IMR-90 (cell line): ENCODE data around the gene FANCE. TPM values are rescaled to one million over a fixed set of nuclear protein-coding genes. Genes with fewer than 3 reads are reported as not detected.

ENCODE experiments used
- ATAC-seq: fragments of 200-7000 bp; cut with Tn5 transposase; 2 replicates; pipeline ENCODE4 v1.9.1; 2020; ENCODE audit warnings: low read depth, mild to moderate bottlenecking, moderate library complexity
- BruUV-seq: library from RNA; stranded (reverse); fragments of 400-500 nt; replicated peaks from 2 replicates; lab custom pipeline; 2021; lab: Mats Ljungman, UMichigan
- CTCF ChIA-PET: fragments of 300-600 bp; formaldehyde crosslinking; extraction: SDS; loops from one replicate; lab custom pipeline; 2021; ENCODE audit warnings: antibody characterized with exemption; lab: Yijun Ruan, JAX
- POLR2A ChIA-PET: fragments of 300-600 bp; sonication (Branson Sonifier 250); formaldehyde crosslinking; loops from one replicate; lab custom pipeline; 2022; ENCODE audit warnings: antibody characterized with exemption; ENCODE audit not compliant: unreplicated experiment; lab: Charles Lee
- DNase-seq: peaks from one replicate; pipeline ENCODE4 v3.0.0; 2013
- H2AFZ ChIP-seq: replicated peaks from 2 replicates; pipeline ENCODE3; 2013; ENCODE audit warnings: low read length, mild to moderate bottlenecking; ENCODE audit not compliant: poor library complexity
- H2AK5ac ChIP-seq: 2 replicates; pipeline ENCODE4 v1.6.1; 2013; ENCODE audit warnings: low read depth, low read length, inconsistent platforms
- H2AK9ac ChIP-seq: replicated peaks from 2 replicates; pipeline ENCODE3; 2013; ENCODE audit warnings: mild to moderate bottlenecking, low read depth, low read length, moderate library complexity; ENCODE audit not compliant: poor library complexity
- H2BK120ac ChIP-seq: 2 replicates; pipeline ENCODE4 v1.6.1; 2013; ENCODE audit warnings: low read depth, low read length, inconsistent platforms
- H2BK15ac ChIP-seq: 3 replicates; pipeline ENCODE4 v1.6.1; 2013; ENCODE audit warnings: low read depth, low read length, inconsistent platforms
- H2BK20ac ChIP-seq: 2 replicates; pipeline ENCODE4 v1.6.1; 2013; ENCODE audit warnings: low read depth, mild to moderate bottlenecking, inconsistent platforms, low read length, moderate library complexity
- H2BK5ac ChIP-seq: 2 replicates; pipeline ENCODE4 v1.6.1; 2013; ENCODE audit warnings: mild to moderate bottlenecking, low read depth, low read length, inconsistent platforms; ENCODE audit not compliant: poor library complexity, severe bottlenecking
- H3K14ac ChIP-seq: replicated peaks from 2 replicates; pipeline ENCODE4 v1.6.1; 2013; ENCODE audit warnings: low read depth, low read length, inconsistent platforms
- H3K18ac ChIP-seq: 2 replicates; pipeline ENCODE4 v1.6.1; 2013; ENCODE audit warnings: low read depth, low read length, control low read depth
- H3K23ac ChIP-seq: 2 replicates; pipeline ENCODE4 v1.6.1; 2013; ENCODE audit warnings: low read depth, low read length, inconsistent platforms
- H3K27ac ChIP-seq: 2 replicates; pipeline ENCODE4 v1.5.1; 2013; ENCODE audit warnings: mild to moderate bottlenecking, control low read depth, low read length; ENCODE audit not compliant: insufficient read depth
- H3K27me3 ChIP-seq: 2 replicates; pipeline ENCODE4 v1.6.1; 2013; ENCODE audit warnings: low read length; ENCODE audit not compliant: control insufficient read depth, insufficient read depth
- H3K36me3 ChIP-seq: 2 replicates; pipeline ENCODE4 v1.6.1; 2013; ENCODE audit warnings: low read length, mixed read lengths; ENCODE audit not compliant: control insufficient read depth, insufficient read depth
- H3K4ac ChIP-seq: 2 replicates; pipeline ENCODE4 v1.6.1; 2013; ENCODE audit warnings: low read depth, low read length, inconsistent platforms
- H3K4me1 ChIP-seq: 2 replicates; pipeline ENCODE4 v1.6.1; 2013; ENCODE audit warnings: low read length, mixed read lengths; ENCODE audit not compliant: control insufficient read depth, insufficient read depth
- H3K4me2 ChIP-seq: 2 replicates; pipeline ENCODE4 v1.6.1; 2013; ENCODE audit warnings: low read depth, mild to moderate bottlenecking, control low read depth, low read length, moderate library complexity
- H3K4me3 ChIP-seq: 2 replicates; pipeline ENCODE4 v1.5.1; 2013; ENCODE audit warnings: low read depth, mild to moderate bottlenecking, control low read depth, low read length, moderate library complexity; ENCODE audit not compliant: insufficient read depth
- H3K56ac ChIP-seq: 2 replicates; pipeline ENCODE4 v1.6.1; 2013; ENCODE audit warnings: low read length, inconsistent platforms; ENCODE audit not compliant: insufficient read depth; ENCODE audit errors: extremely low read depth
- H3K79me1 ChIP-seq, 2 experiments: 2 replicates each; pipeline ENCODE4 v1.6.1; 2013; ENCODE audit warnings: low read length in 2 of 2, inconsistent platforms in 1 of 2, low read depth in 1 of 2
- H3K9ac ChIP-seq: 2 replicates; pipeline ENCODE4 v1.6.1; 2013; ENCODE audit warnings: low read depth, low read length, control low read depth
- H3K9me1 ChIP-seq: 2 replicates; pipeline ENCODE4 v1.6.1; 2013; ENCODE audit warnings: low read length, inconsistent platforms; ENCODE audit not compliant: insufficient read depth
- H3K9me3 ChIP-seq: 2 replicates; pipeline ENCODE4 v1.6.1; 2013; ENCODE audit warnings: low read length; ENCODE audit not compliant: control insufficient read depth, insufficient read depth
- H4K20me1 ChIP-seq: 2 replicates; pipeline ENCODE4 v1.6.1; 2013; ENCODE audit warnings: low read length, inconsistent platforms; ENCODE audit not compliant: insufficient read depth
- H4K5ac ChIP-seq: 2 replicates; pipeline ENCODE4 v1.6.1; 2013; ENCODE audit warnings: mild to moderate bottlenecking, low read depth, low read length, control low read depth
- H4K8ac ChIP-seq, 2 experiments: 2 replicates each; pipeline ENCODE4 v1.6.1; 2013; ENCODE audit warnings: low read depth in 2 of 2, low read length in 2 of 2, control low read depth in 1 of 2, inconsistent platforms in 1 of 2
- H4K91ac ChIP-seq: 2 replicates; pipeline ENCODE4 v1.6.1; 2013; ENCODE audit warnings: low read depth, low read length, inconsistent platforms; ENCODE audit not compliant: insufficient read depth
- CEBPB ChIP-seq: IDR thresholded peaks from 2 replicates; pipeline ENCODE4 v1.6.1; 2012; ENCODE audit warnings: low read depth, low read length, improper control_type of control experiment
- CHD1 ChIP-seq: IDR thresholded peaks from 2 replicates; pipeline ENCODE4 v1.6.1; 2012; ENCODE audit warnings: low read depth, low read length, improper control_type of control experiment
- ELK1 ChIP-seq: fragments of 150-350 bp; IDR thresholded peaks from 2 replicates; pipeline ENCODE4 v1.6.1; 2016; ENCODE audit warnings: low read depth, mild to moderate bottlenecking, low read length, moderate library complexity, borderline replicate concordance
- FOS ChIP-seq: fragments of 150-350 bp; IDR thresholded peaks from 2 replicates; pipeline ENCODE4 v1.6.1; 2016; ENCODE audit warnings: low read depth, low read length
- MAFK ChIP-seq: IDR thresholded peaks from 2 replicates; pipeline ENCODE4 v1.6.1; 2012; ENCODE audit warnings: low read depth, low read length, improper control_type of control experiment
- MAZ ChIP-seq: IDR thresholded peaks from 2 replicates; pipeline ENCODE4 v1.6.1; 2012; ENCODE audit warnings: low read depth, mild to moderate bottlenecking, low read length, improper control_type of control experiment, moderate library complexity, borderline replicate concordance
- MXI1 ChIP-seq: IDR thresholded peaks from 2 replicates; pipeline ENCODE4 v1.6.1; 2012; ENCODE audit warnings: low read depth, mild to moderate bottlenecking, low read length, moderate library complexity, borderline replicate concordance
- NFE2L2 ChIP-seq: fragments of 150-350 bp; IDR thresholded peaks from 2 replicates; pipeline ENCODE4 v1.6.1; 2016; ENCODE audit warnings: low read depth, mild to moderate bottlenecking, low read length
- RFX5 ChIP-seq: IDR thresholded peaks from 2 replicates; pipeline ENCODE4 v1.8.0; 2012; ENCODE audit warnings: low read depth, mild to moderate bottlenecking, low read length, moderate library complexity
- SMC3 ChIP-seq: fragments of 150-350 bp; IDR thresholded peaks from 2 replicates; pipeline ENCODE4 v1.6.1; 2016; ENCODE audit warnings: low read depth, mild to moderate bottlenecking, antibody characterized with exemption, low read length, moderate library complexity
- USF2 ChIP-seq: fragments of 150-350 bp; IDR thresholded peaks from 2 replicates; pipeline ENCODE4 v1.6.1; 2017; ENCODE audit warnings: mild to moderate bottlenecking, antibody characterized with exemption, low read length, low read depth
- WGBS, 2 experiments: methylation state at CpG; one replicate each; pipeline versions ENCODE4 v1.1.5 to v1.1.7; 2013; ENCODE audit warnings: missing lambda C conversion rate in 2 of 2; ENCODE audit not compliant: insufficient read length in 1 of 2; ENCODE audit errors: extremely low coverage in 2 of 2; 5-methylcytosine and 5-hydroxymethylcytosine counted together
- dilution Hi-C: fragments of 300-500 bp; cut with HindIII; formaldehyde crosslinking; loops from one replicate; pipeline ENCODE4 v1.14.3; 2018; ENCODE audit warnings: low sequenced_read_pairs; ENCODE audit not compliant: unreplicated experiment
- in situ Hi-C: fragments of 300-500 bp; cut with MboI; formaldehyde crosslinking; loops from 3 replicates; pipeline ENCODE4 v1.14.3; 2019; ENCODE audit warnings: low sequenced_read_pairs, inconsistent platforms, mixed read lengths
- intact Hi-C: fragments of 100-400 bp; cut with micrococcal nuclease; formaldehyde crosslinking; loops from 2 replicates; pipeline ENCODE4 v1.10.0; 2022
- polyA plus RNA-seq, 3 experiments: library from polyadenylated mRNA; depleted of rRNA; stranded (reverse); fragments of >200 nt; gene quantifications; 2 replicates each; pipeline ENCODE4 v1.2.3, GENCODE V29; 2012; ENCODE audit warnings: low replicate concordance in 1 of 3
- total RNA-seq: library from RNA; depleted of rRNA; stranded (reverse); fragments of >200 nt; gene quantifications from 2 replicates; pipeline ENCODE4 v1.2.3, GENCODE V29; 2012

Gene FANCE
- total and polyA plus RNA-seq, 2 of the 4 experiments (the other 2 are of a cell fraction) = 7.1 to 9.1 TPM

- Histone ChIP-seq H3K27me3 (no peaks in the 10 kb centered on the region), H4K20me1 (no peaks in the 10 kb centered on the region), H2BK20ac (peak overlapping the region; percentile 49), H3K56ac (no peak overlapping the region), H3K4me3 (no peak overlapping the region), H2AFZ (peak overlapping the region; percentile 61), H3K18ac (no peak overlapping the region), H3K4ac (peak overlapping the region; percentile 68), H2BK120ac (peak overlapping the region; percentile 56), H3K36me3 (no peaks in the 10 kb centered on the region), H4K8ac (peak overlapping the region in 1 of 2 experiments; percentile 40; a peak in 2 of 4 replicates), H3K9ac (no peak overlapping the region), H3K27ac (no peak overlapping the region), H3K4me1 (peaks cover 3% of the 10 kb centered on the region; the same call in 1 of the 2 replicates), H2BK5ac (no peak overlapping the region), H3K23ac (no peak overlapping the region), H3K4me2 (no peak overlapping the region), H2AK5ac (peak overlapping the region; percentile 43), H3K79me1 (no peaks in the 10 kb centered on the region), H4K5ac (0 out of 2 replicates have a peak overlapping the region, but pooled peaks have one; percentile 16), H2BK15ac (peak overlapping the region; percentile 71; the same call in 1 of the 3 replicates), H3K9me3 (no peaks in the 10 kb centered on the region), H3K9me1 (peaks cover 3% of the 10 kb centered on the region), H4K91ac (peak overlapping the region; percentile 32), H2AK9ac (peak overlapping the region; percentile 44), H3K14ac (no peak overlapping the region; the same call in 1 of the 2 replicates)
- TF ChIP-seq SMC3 (no peak), MXI1 (no peak), RFX5 (no peak), NFE2L2 (no peak), ELK1 (no peak), MAFK (no peak), CHD1 (no peak), FOS (no peak), MAZ (no peak), USF2 (no peak), CEBPB (no peak)
- BruUV-seq = no TSS peak
- ATAC-seq = no peak
- dilution Hi-C loops (no loop called here), intact Hi-C loops (no loop called here), in situ Hi-C loops (no loop called here)
- WGBS, 2 experiments = no CpG with 5 or more reads among the region's 16 CpGs
- CTCF ChIA-PET = no interaction called here
- POLR2A ChIA-PET = no interaction called here
- DNase-seq = no peak
Measured at GRCh38 chr6:35435074-35435837, 16.9 kb upstream of the FANCE start.
